K562 (cell line): ENCODE data around the gene MAGEC2. TPM values are rescaled to one million over a fixed set of nuclear protein-coding genes. Genes with fewer than 3 reads are reported as not detected.

Experiments
- ATAC-seq: fragments of 200-7000 bp; cut with Tn5 transposase; 3 replicates; pipeline ENCODE4 v1.9.1; 2020; ENCODE audit warnings: moderate library complexity
- BruUV-seq: library from RNA; stranded (reverse); fragments of 400-500 nt; replicated peaks from 2 replicates; lab custom pipeline; 2021; lab: Mats Ljungman, UMichigan
- CTCF ChIA-PET: fragments of 300-600 bp; formaldehyde crosslinking; extraction: SDS; loops from one replicate; lab custom pipeline; 2021; ENCODE audit warnings: low intra/inter-chr PET ratio; lab: Yijun Ruan, JAX
- POLR2A ChIA-PET: fragments of 300-600, 350-650 bp; sonication (Branson Sonifier 250); formaldehyde crosslinking; extraction: SDS; loops from one replicate; lab custom pipeline; 2021; ENCODE audit warnings: antibody characterized with exemption, inconsistent platforms; lab: Yijun Ruan, JAX
- DNase-seq, 4 experiments: peaks; one replicate each; pipeline versions ENCODE4 v3.0.0 to v3.0.0-alpha.2; 2011 to 2018; ENCODE audit warnings: low spot score in 3 of 4, mixed read lengths in 3 of 4; ENCODE audit errors: extremely low read depth in 1 of 4
- FAIRE-seq: peaks from 2 replicates; lab custom pipeline; 2011; peaks lifted over from hg19 to GRCh38; lab: Jason Lieb, UNC
- H2AFZ ChIP-seq: 2 replicates; pipeline ENCODE4 v1.6.0; 2011; ENCODE audit warnings: low read depth, low read length, control low read depth, inconsistent platforms
- H3K27ac ChIP-seq: fragments of 200-600 bp; 3 replicates; pipeline ENCODE4 v1.8.0; 2011; ENCODE audit warnings: low read depth, mild to moderate bottlenecking, control low read depth, inconsistent platforms, low read length, moderate library complexity, mixed read lengths; ENCODE audit errors: extremely low read depth
- H3K27me3 ChIP-seq, 2 experiments: fragments of 300-600 bp in 1 of 2; 2 replicates in 1 of 2; 3 replicates in 1 of 2; pipeline versions ENCODE4 v1.6.0 to v1.8.0; 2011; ENCODE audit warnings: inconsistent platforms in 2 of 2, low read length in 2 of 2, mild to moderate bottlenecking in 1 of 2, mixed read lengths in 1 of 2, moderate library complexity in 1 of 2; ENCODE audit not compliant: control insufficient read depth in 2 of 2, insufficient read depth in 2 of 2
- H3K36me3 ChIP-seq: fragments of 300-600 bp; 3 replicates; pipeline ENCODE4 v1.8.0; 2011; ENCODE audit warnings: mild to moderate bottlenecking, low read length, inconsistent platforms; ENCODE audit not compliant: control insufficient read depth, insufficient read depth
- H3K4me1 ChIP-seq, 2 experiments: fragments of 200-600 bp in 1 of 2; replicated peaks in 1 of 2; 2 replicates in 1 of 2; 3 replicates in 1 of 2; pipeline versions ENCODE4 v1.5.1 to v1.8.0; 2011; ENCODE audit warnings: inconsistent platforms in 2 of 2, low read length in 2 of 2, mild to moderate bottlenecking in 1 of 2, mixed read lengths in 1 of 2, moderate library complexity in 1 of 2; ENCODE audit not compliant: control insufficient read depth in 2 of 2, insufficient read depth in 2 of 2
- H3K4me2 ChIP-seq: 2 replicates; pipeline ENCODE4 v1.6.1; 2011; ENCODE audit warnings: low read length, control low read depth, inconsistent platforms, mixed read lengths; ENCODE audit not compliant: insufficient read depth
- H3K4me3 ChIP-seq: fragments of 200-600 bp; sonication (generic), shearing (Covaris generic); 2 replicates; pipeline ENCODE4 v1.5.1; 2016; ENCODE audit warnings: control low read depth, inconsistent platforms
- H3K79me2 ChIP-seq: fragments of 200-600 bp; 3 replicates; pipeline ENCODE4 v1.8.0; 2011; ENCODE audit warnings: low read length, inconsistent platforms; ENCODE audit not compliant: control insufficient read depth, insufficient read depth
- H3K9ac ChIP-seq, 2 experiments: 2 replicates each; pipeline versions ENCODE4 v1.6.0 to v1.6.1; 2011; ENCODE audit warnings: low read depth in 2 of 2, low read length in 2 of 2, control low read depth in 1 of 2, inconsistent platforms in 1 of 2, mild to moderate bottlenecking in 1 of 2, mixed read lengths in 1 of 2; ENCODE audit not compliant: insufficient read depth in 1 of 2
- H3K9me1 ChIP-seq: one replicate; pipeline ENCODE4 v1.6.0; 2011; ENCODE audit warnings: inconsistent platforms, mild to moderate bottlenecking, low read length, moderate library complexity; ENCODE audit not compliant: control insufficient read depth, insufficient read depth
- H3K9me3 ChIP-seq: replicated peaks from 2 replicates; pipeline ENCODE4 v1.5.1; 2011; ENCODE audit warnings: low read depth, low read length, inconsistent platforms; ENCODE audit not compliant: control insufficient read depth, insufficient read depth
- H4K20me1 ChIP-seq: replicated peaks from 2 replicates; pipeline ENCODE4 v1.6.1; 2011; ENCODE audit warnings: low read length, inconsistent platforms, mixed read lengths; ENCODE audit not compliant: control insufficient read depth, insufficient read depth
- ADNP ChIP-seq: fragments of 200-800 bp; sonication (Bioruptor generic); IDR thresholded peaks from 2 replicates; pipeline ENCODE4 v1.6.1; 2016; ENCODE audit warnings: missing genetic modification characterization, missing compliant biosample characterization
- BCOR ChIP-seq: fragments of 450-650 bp; IDR thresholded peaks from 2 replicates; pipeline ENCODE4 v1.6.1; 2016
- BRCA1 ChIP-seq, 2 experiments: fragments of 450-650 bp in 1 of 2; sonication (generic) in 1 of 2; formaldehyde crosslinking in 1 of 2; IDR thresholded peaks; 2 replicates each; pipeline versions ENCODE4 v1.5.0 to v1.6.1; 2017 to 2020; ENCODE audit warnings: mild to moderate bottlenecking in 1 of 2, missing genetic modification reagents in 1 of 2
- C11orf30 ChIP-seq: fragments of 450-650 bp; IDR thresholded peaks from 2 replicates; pipeline ENCODE4 v1.6.1; 2016; ENCODE audit warnings: low read depth, mild to moderate bottlenecking
- FOXK2 ChIP-seq, 2 experiments: fragments of 450-650 bp; IDR thresholded peaks in 1 of 2; conservative IDR thresholded peaks in 1 of 2; 2 replicates each; pipeline ENCODE4 v1.6.1; 2016; ENCODE audit warnings: low read depth in 2 of 2, mild to moderate bottlenecking in 1 of 2
- NBN ChIP-seq: fragments of 450-650 bp; IDR thresholded peaks from 2 replicates; pipeline ENCODE4 v1.6.1; 2016; ENCODE audit warnings: low read depth, mild to moderate bottlenecking
- NFATC3 ChIP-seq: fragments of 450-650 bp; IDR thresholded peaks from 2 replicates; pipeline ENCODE4 v1.6.1; 2017; ENCODE audit warnings: mild to moderate bottlenecking
- POLR2G ChIP-seq: fragments of 200-400 bp; formaldehyde crosslinking; IDR thresholded peaks from 2 replicates; pipeline ENCODE4 v1.6.1; 2017; ENCODE audit warnings: low read depth, mild to moderate bottlenecking, antibody characterized with exemption, low read length, moderate library complexity
- RFX1 ChIP-seq: fragments of 450-650 bp; IDR thresholded peaks from 2 replicates; pipeline ENCODE4 v1.6.1; 2016; ENCODE audit warnings: mild to moderate bottlenecking, moderate library complexity
- SIN3A ChIP-seq, 2 experiments: fragments of 150-350 bp in 1 of 2; IDR thresholded peaks; 2 replicates each; pipeline ENCODE4 v1.6.1; 2011 to 2016; ENCODE audit warnings: borderline replicate concordance in 2 of 2, low read depth in 2 of 2, low read length in 2 of 2, mild to moderate bottlenecking in 2 of 2, moderate library complexity in 2 of 2; ENCODE audit not compliant: control insufficient read depth in 1 of 2
- SIRT6 ChIP-seq: IDR thresholded peaks from one replicate; pipeline ENCODE4 v1.6.1; 2012; ENCODE audit warnings: low read depth, mild to moderate bottlenecking, control low read depth, inconsistent platforms, low read length, moderate library complexity
- SMARCB1 ChIP-seq: IDR thresholded peaks from 2 replicates; pipeline ENCODE4 v1.6.1; 2011; ENCODE audit warnings: improper control_type of control experiment, low read depth; ENCODE audit not compliant: insufficient read length
- SPI1 ChIP-seq: IDR thresholded peaks from 2 replicates; pipeline ENCODE4 v1.6.1; 2011; ENCODE audit warnings: low read depth, low read length, control low read depth, borderline replicate concordance
- ZBTB43 ChIP-seq: sonication (generic); formaldehyde crosslinking; IDR thresholded peaks from 2 replicates; pipeline ENCODE4 v1.8.0; 2023; ENCODE audit warnings: mild to moderate bottlenecking, missing genetic modification reagents
- ZEB2 ChIP-seq: fragments of 450-650 bp; IDR thresholded peaks from 2 replicates; pipeline ENCODE4 v1.6.1; 2016
- ZNF395 ChIP-seq: fragments of 200-800 bp; sonication (Bioruptor generic); IDR thresholded peaks from 2 replicates; pipeline ENCODE4 v1.6.1; 2017; ENCODE audit warnings: missing genetic modification characterization, missing compliant biosample characterization
- WGBS: fragments of 100-300 bp; shearing (Covaris generic); methylation state at CpG from one replicate; pipeline ENCODE4 v1.1.6; 2016; ENCODE audit warnings: low coverage, mixed read lengths; ENCODE audit not compliant: insufficient coverage; ENCODE audit errors: missing lambda C conversion rate; 5-methylcytosine and 5-hydroxymethylcytosine counted together
- in situ Hi-C: fragments of 300-500 bp; cut with MboI; formaldehyde crosslinking; loops from 4 replicates; pipeline ENCODE4 v1.15.0; 2018; ENCODE audit warnings: inconsistent platforms, mixed read lengths
- intact Hi-C: fragments of 100-400 bp; cut with micrococcal nuclease; formaldehyde crosslinking; loops from 2 replicates; pipeline ENCODE4 v1.14.2; 2022
- polyA plus RNA-seq, 8 experiments: library from polyadenylated mRNA; depleted of rRNA in 4 of 8; stranded (reverse) in 5 of 8; unstranded in 3 of 8; fragments of >200 nt; fragmentation: Nextera tagmentation in 2 of 8; fragmentation: Illumina TruSeq in 1 of 8; extraction: Ambion mirVana in 2 of 8; extraction: Trizol in 1 of 8; gene quantifications; 2 replicates each; pipeline versions ENCODE4 v1.2.1 to v1.2.3, GENCODE V29; 2011 to 2014; ENCODE audit warnings: inconsistent platforms in 1 of 8, missing spikeins in 1 of 8
- total RNA-seq, 7 experiments: library from RNA; depleted of rRNA in 6 of 7; stranded (reverse); fragments of >200 nt in 6 of 7; fragmentation: Illumina TruSeq in 2 of 7; extraction: Trizol in 2 of 7; gene quantifications; 2 replicates each; pipeline versions ENCODE4 v1.2.1 to v1.2.3, GENCODE V29; 2011 to 2021; ENCODE audit warnings: low replicate concordance in 1 of 7

MAGEC2 gene
- total and polyA plus RNA-seq, 9 of the 15 experiments (the other 6 are each of a cell fraction or from before 2014, with no cell fraction given), result 9.1 to 174 (median 78.0) TPM

GRCh38 chrX:142214081-142214480 is 9.0 kb upstream of the MAGEC2 start:
- ChIA-PET CTCF (no interaction called here), POLR2A (no interaction called here)
- H3K9me1 ChIP-seq, result no peaks in the 10 kb centered on the region
- no peaks in the 10 kb centered on the region for H3K9me3 ChIP-seq
- no peak overlapping the region for H3K9ac ChIP-seq
- H3K79me2 ChIP-seq, result no peaks in the 10 kb centered on the region
- H3K27me3 ChIP-seq, result no peaks in the 10 kb centered on the region
- no TSS peak for BruUV-seq
- ATAC-seq, result no peak
- in situ Hi-C loops, result no loop called here
- no peak overlapping the region for H3K27ac ChIP-seq
- no peaks in the 10 kb centered on the region for H3K4me1 ChIP-seq
- no peak overlapping the region for H3K4me2 ChIP-seq
- TF ChIP-seq ADNP (tag) (no peak), POLR2G (no peak), ZNF395 (CRISPR knock-in tag) (no peak), SIRT6 (no peak), C11orf30 (no peak), NFATC3 (no peak), FOXK2 (conservative IDR thresholded peaks at IDR 0.05 in 1 of 2, IDR thresholded peaks at IDR 0.05 in 1 of 2; ENCODE audit: low read depth in 2 of 2) (no peak), NBN (no peak), SIN3A (IDR thresholded peaks at IDR 0.05; ENCODE audit: borderline replicate concordance in 2 of 2, control insufficient read depth in 1 of 2, low read depth in 2 of 2, low read length in 2 of 2) (no peak), SPI1 (no peak), BCOR (no peak), RFX1 (no peak), BRCA1 (IDR thresholded peaks at IDR 0.05) (no peak), BRCA1 (CRISPR knock-in tag; IDR thresholded peaks at IDR 0.05) (no peak), ZEB2 (no peak), ZBTB43 (CRISPR knock-in tag) (no peak), SMARCB1 (no peak)
- no peaks in the 10 kb centered on the region for H3K36me3 ChIP-seq
- H2AFZ ChIP-seq, result no peak overlapping the region
- FAIRE-seq, result no peak
- no peak overlapping the region for H3K4me3 ChIP-seq
- 0% methylated on average over 4 of the region's 4 CpGs for WGBS
- intact Hi-C loops, result no loop called here
- H4K20me1 ChIP-seq, result no peaks in the 10 kb centered on the region
- no peak for DNase-seq
